Parathyroid adenoma (tissue), 2 donors: ENCODE data around the gene CAPSL.
"Not testable (repeated sequence)": the region's sequence is repeated elsewhere in the genome, so short reads cannot be mapped to it uniquely, and the experiment has no call there.

Experiments used
- H2AFZ ChIP-seq: fragments of 300-600 bp; sonication (generic); one replicate; pipeline ENCODE4 v1.7.0; 2017; ENCODE audit warnings: antibody characterized with exemption, mild to moderate bottlenecking
- H3K27ac ChIP-seq: fragments of 300-600 bp; sonication (generic); one replicate; pipeline ENCODE4 v1.7.0; 2017
- H3K27me3 ChIP-seq: fragments of 300-600 bp; sonication (generic); one replicate; pipeline ENCODE4 v1.7.0; 2017; ENCODE audit warnings: low read length; ENCODE audit not compliant: control insufficient read depth, insufficient read depth
- H3K36me3 ChIP-seq: fragments of 300-600 bp; sonication (generic); one replicate; pipeline ENCODE4 v1.7.0; 2017; ENCODE audit warnings: low read length; ENCODE audit not compliant: control insufficient read depth, insufficient read depth
- H3K4me1 ChIP-seq: fragments of 300-600 bp; sonication (generic); one replicate; pipeline ENCODE4 v1.7.0; 2017; ENCODE audit warnings: control low read depth
- H3K4me2 ChIP-seq: fragments of 300-600 bp; sonication (generic); one replicate; pipeline ENCODE4 v1.7.0; 2017; ENCODE audit warnings: low read length
- H3K4me3 ChIP-seq: fragments of 300-600 bp; sonication (generic); one replicate; pipeline ENCODE4 v1.7.0; 2017; ENCODE audit warnings: low read depth, low read length
- H3K79me2 ChIP-seq: fragments of 300-600 bp; sonication (generic); one replicate; pipeline ENCODE4 v1.7.0; 2017; ENCODE audit warnings: control low read depth
- H3K9ac ChIP-seq: fragments of 300-600 bp; sonication (generic); one replicate; pipeline ENCODE4 v1.7.0; 2017; ENCODE audit warnings: mild to moderate bottlenecking
- H3K9me3 ChIP-seq: fragments of 300-600 bp; sonication (generic); one replicate; pipeline ENCODE4 v1.7.0; 2017; ENCODE audit warnings: low read length; ENCODE audit not compliant: control insufficient read depth
- CTCF ChIP-seq: fragments of 300-600 bp; sonication (generic); IDR thresholded peaks from one replicate; pipeline ENCODE4 v1.7.0; 2017; ENCODE audit warnings: antibody characterized with exemption, mild to moderate bottlenecking
- donor health status: primary hyperparathyroidism.

Gene CAPSL

GRCh38 chr5:35938568-35939227, at the start of gene CAPSL:
Gene CAPSL (minus strand): TSS chr5:35938622. CDS start chr5:35921120, 17,502 bp downstream.
- no peaks in the 10 kb centered on the region for H3K27me3 ChIP-seq
- TF ChIP-seq CTCF = no peak
- H2AFZ ChIP-seq = peak within 1 kb of the TSS; percentile 32
- peak within 1 kb of the TSS; percentile 64 for H3K4me2 ChIP-seq
- H3K27ac ChIP-seq = peak within 1 kb of the TSS; percentile 13
- H3K4me3 ChIP-seq = peak within 1 kb of the TSS; percentile 48
- no peaks in the 10 kb centered on the region for H3K36me3 ChIP-seq
- H3K79me2 ChIP-seq = no peaks in the 10 kb centered on the region
- no peak within 1 kb of the TSS for H3K9ac ChIP-seq
- no peaks in the 10 kb centered on the region for H3K9me3 ChIP-seq
- peaks cover 8% of the 10 kb centered on the region for H3K4me1 ChIP-seq

- Histone ChIP-seq H3K27ac (no peak overlapping the region), H3K4me3 (no peak overlapping the region), H3K27me3 (no peaks in the 10 kb centered on the region), H3K36me3 (no peaks in the 10 kb centered on the region), H3K9me3 (no peaks in the 10 kb centered on the region), H3K4me1 (no peaks in the 10 kb centered on the region), H3K9ac (no peak overlapping the region), H2AFZ (no peak overlapping the region), H3K4me2 (no peak overlapping the region), H3K79me2 (no peaks in the 10 kb centered on the region)
- TF ChIP-seq CTCF = no peak
Observed at GRCh38 chr5:35987776-35988175, 49.4 kb upstream of the CAPSL start.

- no peak overlapping the region for H2AFZ ChIP-seq
- H3K9me3 ChIP-seq = no peaks in the 10 kb centered on the region
- no peak overlapping the region for H3K4me3 ChIP-seq
- H3K9ac ChIP-seq = no peak overlapping the region
- no peaks in the 10 kb centered on the region for H3K4me1 ChIP-seq
- no peak for TF ChIP-seq CTCF
- no peak overlapping the region for H3K27ac ChIP-seq
- no peaks in the 10 kb centered on the region for H3K79me2 ChIP-seq
- no peaks in the 10 kb centered on the region for H3K27me3 ChIP-seq
- H3K36me3 ChIP-seq = no peaks in the 10 kb centered on the region
- H3K4me2 ChIP-seq = no peak overlapping the region
Observed at GRCh38 chr5:35979715-35980114, 41.3 kb upstream of the CAPSL start.

- H3K9me3 ChIP-seq, H3K4me3 ChIP-seq, H3K4me1 ChIP-seq, H2AFZ ChIP-seq, H3K4me2 ChIP-seq, H3K79me2 ChIP-seq, H3K27me3 ChIP-seq, H3K27ac ChIP-seq, H3K36me3 ChIP-seq, H3K9ac ChIP-seq: not testable (repeated sequence)
Observed at GRCh38 chr5:35976859-35977258, 38.4 kb upstream of the CAPSL start.

GRCh38 chr5:35974570-35974969, 36.1 kb upstream of the CAPSL start:
- TF ChIP-seq CTCF = no peak
- H3K9me3 ChIP-seq = no peaks in the 10 kb centered on the region
- no peak overlapping the region for H3K4me3 ChIP-seq
- H3K79me2 ChIP-seq = no peaks in the 10 kb centered on the region
- no peak overlapping the region for H3K4me2 ChIP-seq
- H3K36me3 ChIP-seq = no peaks in the 10 kb centered on the region
- H3K27me3 ChIP-seq = no peaks in the 10 kb centered on the region
- H2AFZ ChIP-seq = no peak overlapping the region
- H3K9ac ChIP-seq = no peak overlapping the region
- H3K27ac ChIP-seq = no peak overlapping the region
- H3K4me1 ChIP-seq = no peaks in the 10 kb centered on the region
